ENCODE measurements around the gene LUC7L2.
"Not testable (repeated sequence)": the region's sequence is repeated elsewhere in the genome, so short reads cannot be mapped to it uniquely, and the experiment has no call there.

LUC7L2 gene

DNA sequence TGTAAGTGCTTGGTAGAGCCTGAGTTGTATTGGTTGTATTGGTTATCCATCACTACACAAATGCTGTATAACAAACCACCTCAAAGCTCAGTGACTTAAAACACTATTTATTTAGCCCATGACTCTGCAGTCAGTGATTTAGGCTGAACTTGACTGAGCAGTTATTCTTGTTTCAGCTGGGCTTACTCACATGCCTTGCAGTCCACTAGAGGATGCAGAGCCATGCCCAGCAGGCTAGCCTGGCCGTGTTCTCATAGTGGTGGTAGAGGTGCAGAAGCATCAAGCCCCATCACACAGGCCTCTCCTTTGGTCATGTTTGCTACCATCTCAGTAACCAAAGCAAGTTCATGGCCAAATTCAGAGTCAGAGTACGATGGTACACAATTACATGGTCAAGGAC is 43.9 kb downstream of the LUC7L2 start:
- DNase-seq = no peak

DNA sequence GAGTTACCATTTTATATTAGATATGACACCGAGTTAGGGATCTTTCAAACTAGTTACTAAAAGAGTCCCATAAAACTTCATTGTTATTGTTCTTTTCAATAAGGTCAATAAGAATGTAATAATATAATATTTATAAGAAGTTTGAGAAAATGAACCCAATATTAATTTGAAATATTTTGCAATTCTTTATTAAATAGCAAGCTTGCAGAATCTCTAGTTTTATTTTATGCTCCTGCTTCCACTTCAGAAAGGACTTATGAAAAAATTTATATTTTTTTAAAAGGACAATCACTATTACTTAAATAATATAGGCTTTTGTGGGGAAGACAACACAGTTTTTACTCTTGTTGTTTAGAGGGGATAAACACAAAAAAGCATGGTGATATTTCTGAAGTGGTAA is 47.9 kb downstream of the LUC7L2 start:
- DNase-seq = no peak

DNA sequence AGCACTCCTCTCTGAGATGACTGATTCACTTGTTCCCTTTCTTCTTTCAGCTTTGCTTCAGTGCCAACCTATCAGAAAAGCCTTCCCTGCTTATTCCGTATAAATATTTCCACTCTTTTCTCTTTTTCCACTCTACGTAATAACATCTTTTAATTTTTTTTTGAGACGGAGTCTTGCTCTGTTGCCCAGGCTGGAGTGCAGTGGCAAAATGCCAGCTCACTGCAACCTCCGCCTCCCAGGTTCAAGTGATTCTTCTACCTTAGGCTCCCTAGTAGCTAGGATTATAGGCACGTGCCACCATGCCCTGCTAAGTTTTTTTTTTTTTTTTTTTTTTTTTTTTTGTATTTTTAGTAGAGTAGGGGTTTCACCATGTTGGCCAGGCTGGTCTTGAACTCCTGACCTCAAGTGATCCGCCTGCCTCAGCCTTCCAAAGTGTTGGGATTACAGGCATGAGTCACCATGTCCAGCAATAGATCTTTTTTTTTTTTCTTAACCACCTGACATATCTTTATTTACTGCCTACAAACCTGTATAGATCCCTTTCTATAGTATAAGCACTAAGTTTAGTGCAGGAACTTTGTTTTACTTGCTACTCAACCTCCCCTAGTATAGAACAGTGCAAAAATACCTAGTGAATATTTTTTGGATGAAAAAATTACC is 55.2 kb downstream of the LUC7L2 start:
- not testable (repeated sequence) for DNase-seq

DNA sequence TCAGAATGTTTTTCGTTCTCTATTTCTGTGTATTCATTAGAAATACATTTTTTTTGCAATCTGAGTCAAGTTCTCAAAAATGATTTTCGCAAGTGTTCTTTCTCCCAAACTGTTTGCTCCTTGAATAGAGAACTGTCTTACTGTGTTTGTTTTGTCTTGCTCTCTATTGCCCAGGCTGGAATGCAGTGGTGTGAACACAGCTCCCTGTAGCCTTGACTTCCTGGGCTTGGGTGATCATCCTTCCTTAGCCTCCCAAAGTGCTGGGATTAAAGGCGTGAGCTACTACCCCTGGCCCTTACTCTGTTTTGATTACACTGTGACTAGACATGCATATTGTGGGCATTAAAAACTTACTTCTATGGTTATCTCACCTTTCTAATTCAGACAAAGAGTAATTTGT is 56.7 kb downstream of the LUC7L2 start:
- no peak for DNase-seq

DNA sequence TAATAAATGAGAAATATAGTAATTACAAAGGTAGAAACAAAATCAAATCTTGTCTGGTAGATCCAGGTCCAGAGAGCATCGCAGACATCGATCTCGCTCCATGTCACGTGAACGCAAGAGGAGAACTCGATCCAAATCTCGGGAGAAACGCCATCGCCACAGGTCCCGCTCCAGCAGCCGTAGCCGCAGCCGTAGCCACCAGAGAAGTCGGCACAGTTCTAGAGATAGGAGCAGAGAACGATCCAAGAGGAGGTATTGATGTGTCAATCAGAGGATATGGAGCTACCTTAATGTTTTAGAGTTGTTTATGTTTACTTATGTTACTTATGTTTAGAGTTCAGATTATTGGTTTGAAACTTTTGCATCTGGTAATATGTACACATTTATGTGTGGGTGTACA is 57.8 kb downstream of the LUC7L2 start:
- no peak for DNase-seq

DNA sequence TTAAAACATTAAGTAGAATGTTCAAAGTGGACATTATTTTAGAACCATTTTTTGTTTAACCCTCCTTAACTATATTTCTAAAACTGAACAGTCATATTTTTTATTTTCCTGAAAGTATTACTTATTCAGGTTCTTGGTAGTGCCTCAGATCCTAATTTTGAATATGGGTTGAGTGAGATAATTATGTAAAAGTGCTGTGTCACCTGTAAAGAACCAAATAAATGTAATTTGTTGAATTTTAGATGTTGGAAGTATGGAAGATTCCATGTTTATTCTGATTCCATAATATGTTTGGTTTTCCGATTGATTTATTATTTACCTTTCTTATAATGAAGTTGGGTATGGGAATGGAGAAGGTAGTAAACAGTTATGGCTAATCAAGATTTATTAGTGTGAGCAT is 61.4 kb downstream of the LUC7L2 start:
- no peak for DNase-seq

DNA sequence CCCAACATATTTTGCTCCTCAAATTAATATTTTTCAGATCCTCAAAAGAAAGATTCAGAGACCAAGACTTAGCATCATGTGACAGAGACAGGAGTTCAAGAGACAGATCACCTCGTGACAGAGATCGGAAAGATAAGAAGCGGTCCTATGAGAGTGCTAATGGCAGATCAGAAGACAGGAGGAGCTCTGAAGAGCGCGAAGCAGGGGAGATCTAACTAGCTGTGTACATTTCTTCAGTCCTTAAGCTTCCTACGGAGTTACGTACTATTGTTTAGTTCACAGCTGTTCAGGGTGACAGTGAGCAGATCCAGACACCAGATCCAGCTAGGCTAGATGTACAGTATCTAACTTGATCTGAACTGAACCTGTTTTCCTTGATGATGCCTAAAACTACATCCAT is 62.4 kb downstream of the LUC7L2 start:
- DNase-seq = no peak

DNA sequence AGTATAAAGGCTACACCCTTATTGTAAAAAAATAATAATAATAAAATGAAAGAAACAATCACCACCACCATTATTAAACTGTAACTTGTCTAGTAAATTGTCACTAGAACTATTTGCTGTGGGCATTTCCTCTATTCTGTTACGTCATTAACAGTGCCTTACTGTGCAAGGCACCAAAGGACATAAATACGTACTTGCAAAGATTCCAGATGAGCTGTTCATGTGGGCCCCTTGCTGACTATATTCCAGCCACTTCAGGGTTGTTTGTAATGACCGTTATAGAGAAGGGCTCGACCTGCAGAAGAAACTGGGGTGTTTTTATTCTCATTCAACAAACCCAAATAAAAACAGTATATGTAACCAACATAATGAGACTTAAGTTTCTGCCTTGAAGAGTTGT is 63.4 kb downstream of the LUC7L2 start:
- DNase-seq = no peak

DNA sequence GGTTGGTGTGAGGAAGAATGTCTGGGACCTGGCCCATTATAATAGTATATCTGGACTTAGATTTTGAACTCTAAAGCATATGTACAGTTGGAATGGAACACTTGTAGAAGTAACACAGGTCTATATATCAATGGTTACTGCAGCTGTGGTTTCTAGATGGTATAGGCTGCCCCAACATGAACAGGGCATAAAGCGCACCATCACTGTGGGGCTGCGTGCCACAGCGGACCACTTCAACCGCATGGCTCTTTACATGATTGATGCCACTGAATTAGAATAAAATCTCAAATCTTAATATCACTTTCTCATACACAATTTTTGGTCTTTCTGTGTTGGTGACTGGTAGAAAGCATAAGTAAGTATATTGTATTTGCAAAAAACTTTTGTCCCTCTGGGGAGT is 64.3 kb downstream of the LUC7L2 start:
- no peak for DNase-seq

DNA sequence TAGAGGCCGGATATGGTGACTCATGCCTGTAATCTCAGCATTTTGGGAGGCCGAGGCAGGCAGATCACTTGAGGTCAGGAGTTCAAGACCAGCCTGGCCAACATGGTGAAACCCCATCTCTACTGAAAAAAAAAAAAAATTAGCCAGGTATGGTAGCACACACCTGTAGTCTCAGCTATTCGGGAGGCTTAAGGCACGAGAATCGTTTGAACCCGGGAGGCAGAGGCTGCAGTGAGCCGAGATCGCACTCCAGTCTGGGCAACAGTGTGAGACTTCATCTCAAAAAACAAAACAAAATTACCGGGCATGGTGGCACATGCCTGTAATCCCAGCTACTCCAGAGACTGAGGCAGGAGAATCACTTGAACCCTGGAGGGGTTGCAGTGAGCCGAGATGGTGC is 66.0 kb downstream of the LUC7L2 start:
- DNase-seq = not testable (repeated sequence)

DNA sequence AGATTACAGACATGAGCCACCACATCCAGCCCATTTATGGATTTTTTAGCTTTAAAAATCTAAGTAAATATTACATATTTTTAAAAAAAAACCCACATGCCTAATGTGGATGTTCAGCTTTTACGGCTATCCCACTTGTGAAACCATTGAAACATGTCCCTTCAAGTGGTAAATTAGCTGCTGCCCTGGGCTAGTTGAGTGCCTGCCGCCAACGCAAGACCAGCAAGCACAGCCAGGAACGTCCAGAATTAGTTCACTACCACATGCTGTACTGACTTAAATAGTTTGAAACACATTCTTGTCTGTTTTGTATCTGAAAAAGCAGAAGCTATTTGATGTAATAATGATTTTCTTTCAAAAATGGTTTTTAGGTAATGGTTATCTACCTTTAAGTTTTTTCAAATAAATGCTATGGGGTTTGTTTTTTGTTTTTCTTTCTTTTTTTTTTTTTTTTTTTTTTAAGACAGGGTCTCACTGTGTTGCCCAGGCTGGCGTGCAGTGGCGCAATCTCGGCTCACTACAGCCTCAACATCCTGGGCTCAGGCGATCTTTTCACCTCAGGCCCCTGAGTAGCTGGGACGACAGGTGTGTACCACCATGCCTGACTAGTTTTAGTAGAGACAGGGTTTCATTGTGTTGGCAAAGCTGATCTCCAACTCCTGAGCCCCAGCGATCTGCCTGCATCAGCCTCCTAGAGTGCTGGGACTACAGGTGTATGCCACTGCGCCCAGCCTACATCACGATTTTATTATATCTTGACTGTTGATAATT is 66.7 kb downstream of the LUC7L2 start:
- no peak for DNase-seq

DNA sequence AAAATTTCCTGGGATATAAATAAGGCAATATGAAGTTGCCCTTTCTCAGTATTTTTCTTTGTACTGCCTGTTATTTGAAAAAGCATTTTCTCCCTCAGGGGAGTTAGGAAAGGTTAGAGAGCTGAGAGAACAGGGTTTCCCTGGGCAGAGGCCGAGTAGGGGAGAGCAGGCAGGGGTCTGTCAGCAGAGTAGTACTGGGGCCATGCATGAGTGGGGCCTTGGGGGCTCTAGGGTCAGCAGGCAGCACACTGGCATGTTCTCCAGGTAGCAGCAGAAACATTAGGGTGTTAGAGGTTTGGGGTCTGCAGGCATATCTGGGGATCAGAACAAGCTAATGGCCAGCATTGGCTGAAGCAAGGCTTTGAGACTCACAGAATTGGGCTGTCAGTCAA is 67.3 kb downstream of the LUC7L2 start:
- no peak for DNase-seq

DNA sequence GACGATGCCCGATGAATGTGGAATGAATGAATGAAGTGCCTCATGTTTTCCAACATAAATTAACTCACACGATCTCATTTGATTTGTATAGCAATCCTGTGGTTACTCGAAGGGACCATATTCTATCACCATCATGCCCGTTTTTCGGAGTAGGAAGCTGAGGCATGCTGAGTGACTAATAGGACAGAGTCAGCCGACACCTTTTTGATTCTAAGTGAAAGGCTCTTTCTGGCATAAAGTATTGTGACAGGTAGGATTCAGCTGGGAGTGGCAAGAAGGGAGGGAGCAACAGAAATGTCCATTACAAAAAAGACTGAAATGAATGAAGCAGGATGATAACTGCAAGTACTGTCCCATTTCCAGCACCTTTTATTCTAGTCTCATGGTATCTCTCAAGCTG is 68.1 kb downstream of the LUC7L2 start:
- DNase-seq = no peak

DNA sequence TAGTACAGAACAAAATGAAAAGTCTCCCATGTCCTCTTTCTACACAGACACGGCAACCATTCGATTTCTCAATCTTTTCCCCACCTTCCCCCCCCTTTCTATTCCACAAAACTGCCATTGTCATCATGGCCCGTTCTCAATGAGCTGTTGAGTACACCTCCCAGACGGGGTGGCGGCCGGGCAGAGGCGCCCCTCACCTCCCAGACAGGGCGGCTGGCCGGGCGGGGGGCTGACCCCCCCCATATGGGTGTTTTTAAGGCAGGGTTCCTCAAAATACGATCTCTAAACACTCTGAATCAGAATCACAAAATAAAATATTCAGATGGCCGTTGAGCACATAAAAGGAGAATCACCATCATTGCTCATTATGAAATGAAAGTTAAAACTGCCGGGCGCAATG is 70.0 kb downstream of the LUC7L2 start:
- not testable (repeated sequence) for DNase-seq

DNA sequence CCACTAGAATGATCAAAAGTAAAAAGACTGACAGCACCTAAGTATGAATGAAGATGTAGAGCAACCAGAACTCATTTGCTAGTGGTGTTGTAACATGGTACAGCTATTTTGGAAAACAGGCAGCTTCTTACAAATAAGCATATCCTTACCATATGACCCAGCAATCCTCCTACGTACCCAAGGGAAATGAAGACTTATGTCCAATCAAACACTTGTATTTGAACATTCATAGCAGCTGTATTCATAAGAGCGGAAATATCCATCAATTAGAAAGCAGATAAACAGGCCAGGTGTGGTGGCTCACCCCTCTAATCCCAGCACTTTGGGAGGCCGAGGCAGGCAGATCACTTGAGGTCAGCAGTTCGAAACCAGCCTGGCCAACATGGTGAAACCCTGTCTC is 70.7 kb downstream of the LUC7L2 start:
- no peak for DNase-seq

DNA sequence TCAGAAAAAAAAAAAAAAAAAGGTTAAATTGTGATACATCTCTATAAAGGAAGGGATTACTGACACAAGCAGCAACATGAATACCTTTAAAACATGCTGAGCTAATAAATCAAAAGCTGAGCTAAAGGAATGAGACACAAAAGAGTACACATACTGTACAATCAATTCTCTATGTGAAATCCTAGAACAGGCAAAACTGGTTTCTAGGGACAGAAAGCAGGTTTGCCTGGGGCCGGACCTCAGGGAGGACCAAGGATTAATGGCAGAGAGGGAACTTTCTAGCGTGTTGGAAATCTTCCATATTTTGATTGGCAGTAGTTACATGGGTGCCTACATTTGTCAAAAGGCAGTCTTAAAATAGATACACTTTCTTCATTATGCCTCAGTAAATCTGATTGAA is 71.3 kb downstream of the LUC7L2 start:
- no peak for DNase-seq

DNA sequence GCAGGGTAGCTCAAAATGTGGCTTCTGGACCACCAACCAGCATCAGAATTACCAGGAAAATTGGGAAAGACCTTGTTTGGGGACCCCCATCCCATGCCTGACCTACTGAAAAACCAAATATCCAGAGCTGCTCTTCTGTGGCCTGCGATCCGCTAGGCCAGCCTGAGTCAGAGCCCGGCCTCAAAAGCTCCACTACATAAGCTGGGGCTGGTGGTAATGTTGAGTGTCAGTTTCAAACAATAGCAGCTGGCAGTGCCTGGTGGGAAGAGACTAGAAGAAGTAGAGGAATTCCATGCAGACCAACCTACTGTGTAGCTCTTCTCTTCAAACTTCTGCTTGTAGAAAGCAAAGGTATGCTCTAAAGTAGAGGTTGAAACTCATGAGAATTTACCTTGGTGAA is 71.8 kb downstream of the LUC7L2 start:
- DNase-seq = no peak

DNA sequence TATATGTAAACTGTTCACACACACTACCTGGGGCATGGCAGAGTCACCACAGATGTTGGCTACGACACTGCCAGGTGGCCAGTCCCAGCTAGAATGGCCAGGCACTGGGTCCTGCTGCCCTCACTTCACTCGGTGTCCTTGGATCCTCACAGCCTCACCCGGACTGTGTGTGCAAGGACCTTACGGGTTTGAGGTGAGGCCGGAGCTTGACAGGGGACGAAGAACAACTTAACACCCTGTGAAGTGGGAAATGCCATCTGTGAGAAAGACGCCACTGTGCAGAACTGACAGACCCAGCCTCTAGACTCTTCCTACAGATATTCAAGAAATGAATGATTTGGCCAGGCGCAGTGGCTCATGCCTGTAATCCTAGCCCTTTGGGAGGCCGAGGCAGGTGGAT is 77.1 kb downstream of the LUC7L2 start:
- no peak for DNase-seq

DNA sequence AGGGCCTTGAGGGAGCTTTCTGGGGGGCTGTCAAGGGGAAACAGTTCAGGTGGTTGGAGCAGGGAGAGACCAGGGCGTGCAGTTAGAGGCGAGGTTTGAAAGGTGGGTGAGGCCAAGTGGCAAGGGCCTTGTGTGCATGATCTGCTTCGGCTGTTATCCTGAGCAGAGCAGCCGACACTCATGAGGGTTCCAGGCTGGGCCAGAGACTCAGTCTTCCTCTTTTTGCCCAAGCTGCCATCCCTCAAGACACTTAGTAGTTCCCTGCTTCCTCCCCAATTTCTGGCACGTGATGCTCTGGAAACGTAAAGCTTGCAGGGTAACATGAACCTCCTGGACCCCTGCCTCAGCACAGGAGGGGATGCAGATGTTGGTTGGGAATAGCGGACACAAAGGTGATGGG is 79.7 kb downstream of the LUC7L2 start:
- no peak for DNase-seq

DNA sequence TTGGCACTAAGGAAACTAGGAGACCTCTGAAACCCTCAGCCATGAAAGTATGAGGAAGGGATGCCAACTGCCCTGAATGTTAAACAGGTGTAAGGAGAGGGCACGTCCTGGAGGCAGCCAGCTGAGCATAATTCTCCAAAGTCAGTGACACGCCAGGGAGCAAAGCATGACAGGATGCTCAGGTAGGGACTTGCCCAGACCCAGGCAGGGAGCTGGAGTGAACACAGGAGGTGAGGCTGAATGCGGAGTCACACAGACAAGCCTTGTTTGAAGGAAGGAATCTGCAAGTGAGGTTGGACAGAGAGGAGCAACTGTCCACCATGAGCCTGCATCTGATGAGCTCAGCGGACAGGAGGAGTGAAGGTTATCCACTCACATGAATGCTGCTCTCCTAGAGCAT is 82.3 kb downstream of the LUC7L2 start:
- DNase-seq = no peak

DNA sequence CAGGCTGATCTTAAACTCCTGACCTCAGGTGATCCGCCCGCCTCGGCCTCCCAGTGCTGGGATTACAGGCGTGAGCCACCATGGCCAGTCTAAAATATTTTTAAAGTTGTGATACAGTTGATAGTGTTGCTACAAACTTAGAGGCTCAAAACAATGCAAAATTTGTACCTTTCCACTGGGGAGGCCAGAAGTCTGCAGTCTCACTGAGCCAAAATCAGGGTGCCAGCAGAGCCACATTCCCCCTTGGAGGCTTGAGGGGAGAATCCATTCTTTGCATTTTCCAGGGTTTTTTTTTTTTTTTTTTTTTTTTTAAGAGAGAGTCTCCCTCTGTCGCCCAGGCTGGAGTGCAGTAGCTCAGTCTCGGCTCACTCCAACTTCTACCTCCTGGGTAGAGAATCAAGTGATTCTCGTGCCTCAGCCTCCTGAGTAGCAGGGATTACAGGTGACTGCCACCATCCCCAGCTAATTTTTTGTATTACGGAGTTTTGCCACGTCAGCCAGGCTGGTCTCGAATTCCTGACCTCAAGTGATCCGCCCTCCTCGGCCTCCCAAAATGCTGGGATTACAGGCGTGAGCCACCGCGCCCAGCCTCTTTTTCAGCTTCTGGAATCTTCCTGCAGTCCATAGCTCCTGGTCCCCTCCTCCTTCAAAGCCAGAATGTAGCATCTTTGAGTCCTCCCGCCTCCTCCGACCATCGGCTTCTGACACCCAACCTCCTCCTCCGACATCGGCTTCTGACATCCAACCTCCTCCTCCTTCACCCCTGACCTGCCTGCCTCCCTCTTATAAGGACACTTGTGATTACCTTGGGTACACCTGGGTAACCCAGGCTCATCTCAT is 86.6 kb downstream of the LUC7L2 start:
- no peak for DNase-seq

DNA sequence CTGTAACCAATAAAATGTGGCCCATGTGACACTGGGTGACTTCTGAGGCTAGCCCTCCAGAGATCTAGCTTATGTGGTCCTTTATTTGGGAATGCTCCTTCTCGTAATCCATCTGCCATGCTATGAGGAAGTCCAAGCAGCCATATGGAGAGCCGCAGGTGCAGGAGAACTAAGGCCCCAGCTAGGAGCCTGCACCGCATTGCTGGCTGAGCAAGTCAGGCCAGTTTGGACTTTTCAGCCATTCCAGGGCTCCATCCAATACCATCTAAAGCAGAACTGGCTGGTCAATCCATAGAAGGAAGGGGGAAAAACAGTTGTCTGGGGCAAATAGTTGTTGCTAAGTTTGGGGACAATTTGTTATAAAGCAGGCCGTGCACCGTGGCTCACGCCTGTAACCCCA is 91.2 kb downstream of the LUC7L2 start:
- no peak for DNase-seq

DNA sequence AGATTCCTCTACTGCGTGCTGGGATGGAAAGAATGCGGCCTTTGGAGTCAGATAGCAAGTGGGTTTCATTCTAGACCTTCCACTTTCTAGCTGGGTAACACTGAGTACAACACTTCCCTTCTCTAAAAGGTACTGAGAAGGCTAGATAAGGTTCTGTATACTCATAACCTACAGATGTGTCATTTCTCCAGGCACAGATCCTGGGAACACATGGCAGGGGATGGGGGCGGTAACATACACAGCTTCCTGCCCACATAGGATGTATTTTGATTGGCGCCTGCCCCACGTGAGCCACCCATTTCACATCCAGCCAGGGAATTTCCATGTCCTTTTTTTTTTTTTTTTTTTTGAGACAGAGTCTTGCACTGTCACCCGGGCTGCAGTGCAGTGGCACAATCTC is 91.9 kb downstream of the LUC7L2 start:
- DNase-seq = no peak

Measured in NCI-H446 treated with DMSO at 0.1 percent for 48 hours (cell line).